ENCODE results near the gene ESYT1. TPM values are rescaled to one million over a fixed set of nuclear protein-coding genes. Genes with fewer than 3 reads are reported as not detected.
A peak's percentile ranks its signal among the peaks of the same experiment; 100 is the strongest.

ESYT1 gene
- total and polyA plus RNA-seq, 9 of the 15 experiments (the other 6 are each of a cell fraction or from before 2014, with no cell fraction given): 132 to 420 (median 164) TPM

- TF ChIP-seq ETS1 (conservative IDR thresholded peaks at IDR 0.05; ENCODE audit: control insufficient read depth, low read depth, low read length) (peak; percentile 74; the same call in 1 of the 2 replicates), PRMT5 (CRISPR knock-in tag; IDR thresholded peaks at IDR 0.05) (no peak), MECOM (CRISPR knock-in tag; IDR thresholded peaks at IDR 0.05) (no peak), POLR2H (tag; IDR thresholded peaks at IDR 0.05; ENCODE audit: low read depth) (peak; percentile 98), ZKSCAN1 (IDR thresholded peaks at IDR 0.05; ENCODE audit: low read depth, low read length) (no peak), SIRT6 (IDR thresholded peaks at IDR 0.05; ENCODE audit: low read depth, low read length) (no peak), ZNF140 (CRISPR knock-in tag; IDR thresholded peaks at IDR 0.05) (no peak), NFE2L1 (tag; IDR thresholded peaks at IDR 0.05; ENCODE audit: borderline replicate concordance, low read depth) (no peak), PCBP2 (IDR thresholded peaks at IDR 0.05; ENCODE audit: low read depth, low read length, poor library complexity, severe bottlenecking) (no peak), GABPA (tag; conservative IDR thresholded peaks at IDR 0.05; ENCODE audit: low read depth) (peak; percentile 97), CREB3L1 (IDR thresholded peaks at IDR 0.05; ENCODE audit: borderline replicate concordance, low read depth) (peak; percentile 86), MAFK (IDR thresholded peaks at IDR 0.05; ENCODE audit: low read length) (no peak), MBD2 (IDR thresholded peaks at IDR 0.05; ENCODE audit: borderline replicate concordance, low read depth) (peak; percentile 88), BRF1 (IDR thresholded peaks at IDR 0.05; ENCODE audit: borderline replicate concordance, extremely low read depth, insufficient read length) (no peak), ZSCAN29 (IDR thresholded peaks at IDR 0.05) (no peak; the same call in 1 of the 2 replicates), ZBED1 (IDR thresholded peaks at IDR 0.05) (peak; percentile 65; the same call in 1 of the 2 replicates), ZNF740 (CRISPR knock-in tag; IDR thresholded peaks at IDR 0.05) (peak; percentile 100), ZNF740 (tag; IDR thresholded peaks at IDR 0.05) (peak in 1 of 2 experiments; percentile 100; a peak in 2 of 4 replicates), ZFPM2 (CRISPR knock-in tag; IDR thresholded peaks at IDR 0.05) (no peak), E2F5 (CRISPR knock-in tag; IDR thresholded peaks at IDR 0.05) (no peak), MYBL2 (IDR thresholded peaks at IDR 0.05; ENCODE audit: low read depth) (peak; percentile 9; the same call in 1 of the 2 replicates), MYBL2 (CRISPR knock-in tag; IDR thresholded peaks at IDR 0.05; ENCODE audit: borderline replicate concordance) (no peak), RBM39 (optimal IDR thresholded peaks at IDR 0.05; ENCODE audit: low read depth, low read length) (peak; percentile 92), FOS (IDR thresholded peaks at IDR 0.05; ENCODE audit: extremely low read depth, insufficient read length) (no peak)
These were observed 11.6 kb upstream of the ESYT1 start, which contains the start of gene RPL41 (continued) for GRCh38 chr12:56116267-56117081.

Measured in K562 (cell line).